ENCODE data around the gene RANBP1.

The RANBP1 gene

DNA sequence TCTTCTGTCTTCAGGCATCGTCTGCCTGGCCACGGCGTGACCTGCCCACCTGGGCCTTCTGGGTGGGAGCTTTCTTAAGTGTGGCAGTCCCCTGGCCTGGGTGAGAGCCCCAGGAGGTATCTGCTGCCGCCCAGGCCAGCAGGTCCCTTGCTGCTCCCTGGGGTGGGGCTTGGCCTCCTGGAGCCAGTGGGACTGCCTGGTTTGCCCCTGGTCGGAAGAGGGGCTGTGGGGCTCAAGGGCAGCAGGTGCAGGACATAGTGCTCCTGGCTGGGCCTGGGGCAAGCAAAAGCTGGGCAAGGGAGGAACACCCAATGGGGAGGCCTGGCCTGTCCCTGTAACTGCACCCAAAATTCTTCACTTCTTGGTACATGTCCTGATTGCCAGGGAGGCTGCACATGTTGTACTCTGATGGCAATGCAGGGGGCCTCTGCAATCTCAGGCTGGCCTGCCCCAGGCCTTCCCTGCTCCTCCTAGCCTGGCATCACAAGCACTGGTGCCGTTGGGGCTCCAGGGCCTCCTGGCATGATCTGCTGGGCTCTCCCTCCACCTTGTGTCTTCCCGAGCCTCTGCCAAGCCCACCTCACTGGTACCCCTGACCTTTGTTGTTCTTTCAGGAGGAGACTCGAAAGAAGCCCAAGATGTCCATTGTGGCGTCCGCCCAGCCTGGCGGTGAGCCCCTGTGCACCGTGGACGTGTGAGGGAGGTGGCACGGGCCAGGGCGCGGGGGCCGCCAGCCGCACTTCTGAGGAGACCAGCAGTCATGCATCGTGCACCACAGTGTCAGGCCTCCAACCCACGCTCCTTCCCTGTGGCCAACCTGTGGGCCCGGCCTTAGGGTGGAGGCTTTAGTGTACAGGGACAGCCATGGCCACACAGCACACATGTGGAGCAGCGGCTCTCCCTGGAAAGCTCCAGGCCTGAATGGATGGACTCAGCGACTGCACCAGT is 6.2 kb upstream of the RANBP1 start:
- DNase-seq, result no peak

- DNase-seq, result no peak
Observed at GRCh38 chr22:20110359-20110985, 5.4 kb upstream of the RANBP1 start.

- DNase-seq, result peak; percentile 54
Observed at GRCh38 chr22:20111045-20111688, 4.7 kb upstream of the RANBP1 start.

- no peak for DNase-seq
Observed at GRCh38 chr22:20111689-20112622, 3.9 kb upstream of the RANBP1 start.

DNA sequence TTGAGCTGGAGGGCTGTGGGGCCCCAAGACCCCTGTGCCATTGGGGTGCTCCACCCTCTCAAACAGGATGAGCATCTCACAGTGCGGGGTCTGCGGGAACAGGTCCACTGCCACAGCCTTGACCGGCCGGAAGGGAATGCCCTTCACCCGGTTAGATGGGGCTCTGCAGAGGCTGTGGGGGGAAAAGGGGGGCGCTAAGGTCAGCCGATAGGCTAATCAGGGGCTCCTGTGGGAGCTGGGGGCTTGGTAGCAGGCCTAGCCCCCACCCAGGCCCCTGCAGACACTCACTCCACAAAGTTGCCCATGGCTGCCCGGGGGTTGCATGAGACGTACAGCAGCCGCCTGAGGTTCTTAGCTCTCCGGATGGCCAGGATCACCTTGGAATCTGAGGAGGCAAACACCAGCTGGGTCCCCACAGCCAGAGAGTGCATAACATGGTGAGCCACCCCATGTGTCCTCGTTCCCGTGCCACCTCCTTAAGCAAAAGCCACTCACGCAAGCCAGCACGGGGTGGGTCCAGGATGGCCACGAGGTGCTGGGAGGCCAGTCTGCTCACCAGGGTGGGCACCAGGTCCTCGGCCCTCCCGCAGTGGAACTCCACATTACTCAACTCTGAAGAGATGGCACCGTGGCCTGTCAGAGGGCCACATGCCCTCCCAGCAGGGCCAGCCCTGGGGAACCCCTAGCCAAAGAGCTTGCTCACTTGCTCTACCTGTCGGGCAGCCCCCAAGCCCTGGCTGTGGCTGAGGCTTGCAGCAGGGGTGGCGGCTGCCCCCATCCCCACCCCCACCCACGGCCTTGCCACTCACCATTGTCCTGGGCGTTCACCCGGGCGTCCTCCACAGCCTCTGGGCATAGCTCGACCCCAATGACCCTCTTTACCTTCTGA is 3.0 kb upstream of the RANBP1 start:
- DNase-seq, result no peak

GRCh38 chr22:20113551-20114310 is 2.2 kb upstream of the RANBP1 start:
- DNase-seq, result no peak

DNA sequence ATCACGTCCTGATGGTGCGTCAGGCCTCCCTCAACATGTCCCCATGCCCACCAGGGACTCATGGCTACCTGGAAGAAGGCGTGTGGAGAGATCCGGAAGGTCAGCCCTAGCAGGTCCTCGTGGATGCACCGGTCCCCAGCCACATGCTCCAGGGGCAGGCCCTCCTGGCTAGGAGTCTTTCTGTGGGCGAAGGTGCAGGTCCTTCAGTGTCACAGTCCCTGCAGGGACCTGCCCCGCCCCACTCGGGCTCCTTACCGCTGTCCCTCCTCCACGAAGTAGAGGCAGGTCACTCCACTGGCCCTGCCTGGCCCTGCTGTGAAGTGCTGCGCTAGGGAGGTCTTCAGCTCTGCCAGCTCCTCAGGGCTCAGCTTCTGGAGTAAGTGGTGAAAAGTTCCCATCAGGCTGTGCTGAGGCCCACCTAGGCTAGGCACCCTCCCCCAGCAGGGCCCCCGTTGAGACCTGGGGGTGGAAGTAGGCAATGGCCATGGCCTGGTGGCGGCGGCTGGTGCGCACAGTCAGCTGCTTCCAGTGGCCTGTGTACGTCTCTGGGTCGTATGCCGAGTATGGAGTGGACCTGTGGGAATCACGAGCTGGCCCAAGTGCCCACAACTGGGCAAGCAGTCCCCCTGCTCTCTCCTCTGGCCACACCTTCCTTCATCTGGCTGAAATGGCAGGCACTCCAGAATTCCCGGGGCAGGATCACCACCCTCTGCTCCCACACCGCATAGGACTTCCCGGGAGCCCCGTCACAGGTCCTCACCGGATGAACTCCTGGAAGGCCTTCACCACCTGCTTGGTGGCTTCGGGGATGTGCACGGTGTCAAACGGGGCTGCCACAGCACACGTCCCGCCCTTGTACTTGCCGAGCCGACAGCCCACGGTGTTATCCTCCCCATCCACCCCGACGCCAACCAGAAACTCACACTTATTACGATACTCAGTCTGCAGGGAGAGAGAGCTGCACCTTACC is 1.1 kb upstream of the RANBP1 start:
- no peak for DNase-seq

GRCh38 chr22:20116376-20116950 is 559 bp downstream of the RANBP1 start:
- DNase-seq, result no peak

DNA sequence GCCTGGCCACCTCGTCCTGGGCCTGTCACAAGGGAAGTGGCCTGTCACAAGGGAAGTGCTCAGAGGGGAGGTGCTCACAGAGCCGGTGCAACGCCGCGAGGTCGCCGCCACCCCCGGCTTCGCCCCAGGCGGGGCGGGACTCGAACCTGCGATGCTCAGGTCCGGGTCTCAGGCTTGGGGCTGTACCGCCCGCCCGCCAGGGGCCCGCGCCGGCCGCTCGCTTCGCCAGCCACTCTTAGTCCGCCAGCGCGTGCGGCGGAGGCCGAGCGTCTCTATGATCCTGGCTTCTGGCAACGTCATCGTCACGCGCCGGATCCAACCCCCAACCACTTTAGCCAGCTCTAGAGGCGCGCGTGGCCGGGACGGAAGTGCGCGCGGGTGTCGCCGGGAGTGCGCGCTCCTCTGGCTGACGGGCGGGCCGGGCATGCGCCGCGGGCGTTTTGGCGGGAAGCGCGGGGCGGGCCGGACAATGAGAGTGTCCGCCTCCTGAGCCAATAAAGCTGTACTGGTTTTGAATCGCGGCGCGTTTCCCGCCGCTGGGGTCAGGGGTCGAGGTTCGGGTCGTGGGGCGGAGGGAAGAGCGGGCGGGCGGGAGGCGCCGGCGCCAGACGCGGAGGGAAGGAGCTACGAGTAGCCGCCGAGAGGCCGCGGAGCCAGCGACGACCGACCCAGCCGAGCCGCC is 1.2 kb downstream of the RANBP1 start, which contains the start of gene TRMT2A:
TRMT2A (minus strand) TSS at position 276 of the 682 bp plus-strand sequence. CDS start 320 bp downstream, outside the sequence.
- DNase-seq, result peak; percentile 99

DNA sequence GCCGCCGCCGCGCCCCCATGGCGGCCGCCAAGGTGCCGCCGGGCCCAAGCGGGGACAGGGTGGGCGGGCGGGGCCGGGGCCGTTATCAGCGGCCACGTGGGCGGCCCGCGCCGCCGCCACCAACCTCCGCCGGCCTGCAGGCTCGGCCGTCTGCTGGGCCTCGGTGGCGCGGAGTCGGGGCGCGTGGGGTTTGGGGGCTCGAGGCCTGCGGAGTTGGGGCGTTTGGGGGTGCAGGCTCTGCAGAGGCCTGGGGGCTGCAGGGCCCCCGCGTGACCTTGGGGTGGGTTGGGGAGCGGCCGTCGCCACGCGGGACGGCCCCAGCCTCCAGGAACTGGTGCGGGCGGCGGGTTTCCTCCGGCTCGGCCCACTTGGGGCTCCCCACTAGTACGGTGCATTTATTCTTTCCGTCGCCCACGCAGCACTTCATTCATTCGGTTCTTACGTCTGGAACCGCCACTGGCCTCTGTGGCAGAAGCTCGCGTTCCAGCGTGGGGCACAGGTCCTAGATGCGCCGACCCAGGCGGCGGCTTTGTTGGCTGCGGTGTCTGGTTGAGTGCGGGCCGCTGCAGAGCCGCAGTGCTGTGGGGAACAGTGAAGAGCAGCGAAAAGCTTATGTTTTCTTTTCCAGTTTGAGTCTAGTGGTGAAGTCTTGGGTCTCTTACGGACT is 1.9 kb downstream of the RANBP1 start:
- DNase-seq, result peak; percentile 61

DNA sequence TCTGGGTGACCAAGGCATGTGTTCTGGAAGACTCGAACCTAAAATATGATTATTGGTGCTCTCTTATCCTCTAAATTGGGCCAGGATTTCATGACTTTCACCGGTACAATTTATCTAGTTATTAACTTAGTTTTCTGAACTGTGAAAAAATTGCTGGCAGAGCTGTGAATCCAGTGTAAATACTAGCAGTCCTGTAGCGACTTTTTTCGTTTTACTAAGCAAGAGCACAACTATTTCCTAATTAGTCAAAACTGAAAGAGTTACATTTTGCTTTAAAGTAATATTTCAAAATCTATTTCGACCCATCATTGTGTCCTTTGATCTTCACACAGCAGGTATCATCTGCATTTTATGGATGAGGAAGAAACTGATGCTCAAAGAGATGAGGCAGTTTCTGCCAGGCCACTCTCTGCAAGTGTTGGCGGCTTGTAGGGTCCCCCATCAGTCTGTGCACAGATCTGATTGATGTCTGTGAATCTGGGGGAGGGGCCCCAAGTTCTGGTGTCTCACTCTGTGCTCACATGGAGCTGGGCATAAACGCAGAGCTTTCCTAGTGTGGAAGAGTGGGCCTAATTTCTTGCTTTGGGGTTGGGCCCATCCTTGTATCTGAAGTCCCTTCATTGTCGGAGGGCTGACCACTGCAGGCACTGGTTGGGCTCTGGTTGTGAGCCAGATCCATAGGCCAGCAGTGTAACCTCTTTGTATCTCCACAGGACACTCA is 2.6 kb downstream of the RANBP1 start:
- DNase-seq, result no peak

GRCh38 chr22:20121856-20122415 is 6.0 kb downstream of the RANBP1 start:
- no peak for DNase-seq

DNA sequence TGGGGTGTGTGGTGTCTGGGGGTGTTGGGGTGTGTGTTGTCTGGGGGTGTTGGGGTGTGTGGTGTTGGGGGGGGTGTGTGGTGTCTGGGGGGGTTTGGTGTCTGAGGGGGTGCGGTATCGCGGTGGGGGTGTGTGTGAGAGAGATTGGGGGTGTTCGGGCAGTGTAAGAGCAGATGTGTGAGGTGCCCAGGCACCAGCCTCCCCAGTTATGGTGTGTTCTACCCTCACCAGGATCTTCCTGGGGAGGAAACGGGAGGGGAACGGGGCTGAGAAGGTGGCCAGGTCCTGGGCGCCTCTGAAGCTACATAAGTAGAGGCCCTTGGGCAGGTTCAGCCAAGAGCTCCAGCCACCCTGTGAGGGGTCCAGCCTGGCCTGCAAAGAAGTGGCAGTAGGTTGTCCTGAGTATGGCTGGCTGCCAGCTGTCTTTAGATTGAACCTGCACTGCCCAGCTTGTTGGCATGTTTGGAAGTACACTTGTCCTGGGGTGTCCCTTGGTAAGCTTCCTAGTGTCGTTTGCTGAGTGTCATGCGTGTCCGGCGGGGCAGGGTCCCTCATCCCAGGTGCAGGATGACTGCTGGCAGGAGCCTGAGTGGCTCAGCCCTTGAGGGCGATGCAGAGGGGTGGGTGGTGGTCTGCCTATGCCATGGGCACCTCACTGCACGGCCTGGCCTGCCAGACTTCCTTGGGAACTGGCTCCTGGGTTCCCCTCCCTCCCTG is 7.6 kb downstream of the RANBP1 start:
- DNase-seq, result no peak

GRCh38 chr22:20124083-20124787 is 8.3 kb downstream of the RANBP1 start:
- no peak for DNase-seq

All from activated CD4-positive, alpha-beta T cell treated with anti-CD3 and anti-CD28 coated beads, Interleukin-10, Interleukin-2, amounts not matched to agents 100 ng/mL and 50 ng/mL, durations not matched to agents 16 hours and 8 hours (primary cell).